ENCODE results near the gene SERTAD3.

Gene SERTAD3

DNA sequence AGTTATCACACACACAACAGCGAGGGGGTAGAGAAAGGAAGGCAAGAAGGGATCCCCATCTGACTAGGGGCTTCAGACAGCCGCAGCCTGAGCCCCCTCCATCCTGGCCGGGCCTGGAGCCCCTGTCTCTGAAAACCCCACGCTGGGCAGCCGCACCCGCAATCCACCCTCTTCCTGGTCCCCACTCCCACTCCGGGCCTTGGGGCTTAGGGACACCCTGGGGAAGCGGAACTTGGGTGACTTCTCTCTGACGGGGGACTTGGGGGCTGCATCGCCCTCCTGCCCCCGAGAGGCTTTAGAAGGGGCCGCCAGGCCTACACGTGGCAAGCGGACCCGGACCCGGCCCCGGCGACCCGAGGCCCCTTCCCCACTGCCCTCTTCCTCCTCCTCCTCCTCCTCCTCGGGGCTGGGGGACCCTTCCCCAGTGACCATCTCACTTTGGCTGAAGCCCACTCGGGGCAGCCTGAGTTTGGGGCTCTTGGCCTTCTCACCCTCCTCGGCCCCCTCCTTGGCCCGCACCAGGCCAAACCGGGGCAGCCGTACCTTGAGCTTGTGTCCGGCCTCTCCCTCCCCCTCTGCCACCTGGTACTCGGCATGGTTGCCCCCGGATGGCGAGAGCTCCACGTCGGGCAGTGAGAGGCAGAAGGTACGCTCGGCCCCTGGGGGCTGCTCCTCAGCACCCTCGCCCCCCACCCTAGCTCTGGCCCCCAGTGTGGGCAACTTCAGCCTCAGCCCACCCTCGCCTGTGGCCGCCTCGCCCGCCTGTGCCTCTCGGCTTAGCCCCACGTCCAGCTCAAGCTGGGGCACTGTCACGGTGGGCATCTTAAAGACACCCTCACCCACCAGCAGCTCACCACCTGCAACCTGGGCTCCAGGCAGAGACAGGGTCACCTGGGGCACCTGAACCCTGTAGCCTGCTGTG lies 50.0 kb downstream of the SERTAD3 start:
- no peak for DNase-seq (ENCODE audit: low spot score)
- no peak overlapping the region for H3K27ac ChIP-seq
- TF ChIP-seq, protein P1, sequence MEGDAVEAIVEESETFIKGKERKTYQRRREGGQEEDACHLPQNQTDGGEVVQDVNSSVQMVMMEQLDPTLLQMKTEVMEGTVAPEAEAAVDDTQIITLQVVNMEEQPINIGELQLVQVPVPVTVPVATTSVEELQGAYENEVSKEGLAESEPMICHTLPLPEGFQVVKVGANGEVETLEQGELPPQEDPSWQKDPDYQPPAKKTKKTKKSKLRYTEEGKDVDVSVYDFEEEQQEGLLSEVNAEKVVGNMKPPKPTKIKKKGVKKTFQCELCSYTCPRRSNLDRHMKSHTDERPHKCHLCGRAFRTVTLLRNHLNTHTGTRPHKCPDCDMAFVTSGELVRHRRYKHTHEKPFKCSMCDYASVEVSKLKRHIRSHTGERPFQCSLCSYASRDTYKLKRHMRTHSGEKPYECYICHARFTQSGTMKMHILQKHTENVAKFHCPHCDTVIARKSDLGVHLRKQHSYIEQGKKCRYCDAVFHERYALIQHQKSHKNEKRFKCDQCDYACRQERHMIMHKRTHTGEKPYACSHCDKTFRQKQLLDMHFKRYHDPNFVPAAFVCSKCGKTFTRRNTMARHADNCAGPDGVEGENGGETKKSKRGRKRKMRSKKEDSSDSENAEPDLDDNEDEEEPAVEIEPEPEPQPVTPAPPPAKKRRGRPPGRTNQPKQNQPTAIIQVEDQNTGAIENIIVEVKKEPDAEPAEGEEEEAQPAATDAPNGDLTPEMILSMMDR (IDR thresholded peaks at IDR 0.05), result no peak
- H3K4me3 ChIP-seq, result no peak overlapping the region

DNA sequence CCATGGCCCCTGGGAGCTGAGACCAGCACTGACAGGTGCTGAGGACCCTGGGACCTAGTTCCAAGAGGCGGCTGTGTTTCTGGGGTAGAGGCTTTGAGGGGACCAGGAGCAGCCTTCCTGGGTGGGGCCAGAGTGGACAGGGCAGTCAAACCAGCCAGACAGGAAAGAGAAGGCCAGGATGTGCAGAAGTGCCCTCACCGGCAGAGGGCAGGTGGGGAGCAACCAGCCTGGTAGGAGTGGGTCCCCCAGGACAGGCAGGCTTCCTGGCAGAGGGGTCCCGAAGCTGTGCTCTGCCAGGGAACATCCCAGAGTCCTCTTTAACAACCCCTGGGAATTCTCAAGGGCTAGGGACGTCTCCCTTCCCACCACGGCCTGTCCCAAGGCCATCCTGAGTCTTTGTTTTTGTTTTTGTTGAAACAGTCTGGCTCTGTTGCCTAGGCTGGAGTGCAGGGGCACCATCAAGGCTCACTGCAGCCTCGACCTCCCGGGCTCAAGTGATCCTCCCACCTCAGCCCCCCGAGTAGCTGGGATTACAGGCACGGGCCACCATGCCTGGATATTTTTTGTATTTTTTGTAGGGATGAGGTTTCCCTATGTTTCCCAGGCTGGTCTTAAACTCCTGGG lies 51.1 kb downstream of the SERTAD3 start:
- Histone ChIP-seq H3K4me3 (no peak overlapping the region), H3K27ac (no peak overlapping the region)
- TF ChIP-seq, protein P1 (IDR thresholded peaks at IDR 0.05), result no peak
- no peak for DNase-seq (ENCODE audit: low spot score)

DNA sequence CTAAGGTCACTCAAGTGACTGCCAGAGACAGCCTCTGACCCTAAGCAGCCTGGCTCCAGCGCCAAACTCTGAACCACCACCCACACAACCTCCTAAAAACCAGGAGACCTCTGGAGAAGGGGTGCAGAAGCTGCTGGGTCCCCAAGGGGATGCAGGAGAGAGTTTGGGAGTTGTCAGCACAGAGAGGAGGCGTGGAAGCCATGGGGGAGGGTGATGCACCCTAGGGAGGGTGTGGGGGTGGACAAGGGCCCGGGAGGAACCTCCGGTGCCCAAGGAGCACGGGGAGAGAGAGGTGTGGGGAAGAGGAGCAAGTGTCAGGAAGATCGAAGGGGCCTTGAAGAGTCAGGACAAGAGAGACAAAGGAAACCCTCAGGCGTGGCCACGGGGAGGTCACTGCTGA lies 52.0 kb downstream of the SERTAD3 start:
- DNase-seq (ENCODE audit: low spot score), result no peak
- no peak overlapping the region for H3K4me3 ChIP-seq
- TF ChIP-seq, protein P1 (IDR thresholded peaks at IDR 0.05), result no peak
- H3K27ac ChIP-seq, result no peak overlapping the region
